ENCODE measurements around the gene SLIT3.

SLIT3 gene

DNA sequence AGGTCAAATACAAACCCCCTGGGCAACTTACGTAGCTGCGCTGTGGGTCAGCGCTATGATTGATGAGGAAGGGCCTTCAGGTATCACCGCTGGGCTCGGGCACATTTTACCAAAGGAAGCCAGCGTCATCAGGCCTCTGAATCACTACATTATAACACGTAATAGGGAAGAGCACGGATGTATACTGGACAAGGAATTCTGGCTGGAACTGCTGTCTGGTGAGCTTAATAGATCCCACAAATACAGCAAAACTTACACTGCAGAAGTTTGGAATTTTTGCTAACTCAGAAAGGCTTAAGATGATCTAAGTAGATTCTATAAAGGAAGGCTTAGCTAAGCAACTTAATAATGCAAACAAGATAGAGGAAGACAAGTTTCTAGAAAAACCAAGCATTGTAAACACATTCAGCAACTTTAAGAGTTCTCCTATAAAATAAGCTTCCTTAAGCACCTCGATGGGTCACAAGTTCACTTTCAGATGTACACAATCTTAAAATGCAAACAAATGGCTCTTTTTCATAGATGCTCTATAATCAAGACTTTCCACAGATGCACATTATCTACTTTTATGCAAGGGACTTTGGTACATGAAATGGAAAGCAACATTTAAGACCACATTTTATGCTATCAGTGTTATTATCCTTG, 361.7 kb downstream of the SLIT3 start:
- ATAC-seq (ENCODE audit: insufficient read depth, low read depth): no peak
- Histone ChIP-seq H3K36me3 (ENCODE audit: insufficient read depth, low read length) (no peaks in the 10 kb centered on the region), H3K9me3 (ENCODE audit: insufficient read depth, low read length, severe bottlenecking) (no peaks in the 10 kb centered on the region), H4K20me1 (ENCODE audit: insufficient read depth, low read length) (no peaks in the 10 kb centered on the region), H3K27ac (ENCODE audit: low read length) (no peak overlapping the region), H3K4me2 (ENCODE audit: insufficient read depth, low read length) (no peak overlapping the region), H3K4me1 (ENCODE audit: insufficient read depth, low read length) (no peaks in the 10 kb centered on the region), H3K79me2 (ENCODE audit: insufficient read depth, low read length) (no peaks in the 10 kb centered on the region), H2AFZ (ENCODE audit: low read depth, low read length) (no peak overlapping the region), H3K4me3 (ENCODE audit: low read depth in 1 of 2, low read length in 2 of 2) (no peak overlapping the region), H3K27me3 (ENCODE audit: insufficient read depth, low read length, poor library complexity) (no peaks in the 10 kb centered on the region), H3K9ac (ENCODE audit: low read depth, low read length) (no peak overlapping the region)
- DNase-seq: no peak
- TF ChIP-seq, protein P1, sequence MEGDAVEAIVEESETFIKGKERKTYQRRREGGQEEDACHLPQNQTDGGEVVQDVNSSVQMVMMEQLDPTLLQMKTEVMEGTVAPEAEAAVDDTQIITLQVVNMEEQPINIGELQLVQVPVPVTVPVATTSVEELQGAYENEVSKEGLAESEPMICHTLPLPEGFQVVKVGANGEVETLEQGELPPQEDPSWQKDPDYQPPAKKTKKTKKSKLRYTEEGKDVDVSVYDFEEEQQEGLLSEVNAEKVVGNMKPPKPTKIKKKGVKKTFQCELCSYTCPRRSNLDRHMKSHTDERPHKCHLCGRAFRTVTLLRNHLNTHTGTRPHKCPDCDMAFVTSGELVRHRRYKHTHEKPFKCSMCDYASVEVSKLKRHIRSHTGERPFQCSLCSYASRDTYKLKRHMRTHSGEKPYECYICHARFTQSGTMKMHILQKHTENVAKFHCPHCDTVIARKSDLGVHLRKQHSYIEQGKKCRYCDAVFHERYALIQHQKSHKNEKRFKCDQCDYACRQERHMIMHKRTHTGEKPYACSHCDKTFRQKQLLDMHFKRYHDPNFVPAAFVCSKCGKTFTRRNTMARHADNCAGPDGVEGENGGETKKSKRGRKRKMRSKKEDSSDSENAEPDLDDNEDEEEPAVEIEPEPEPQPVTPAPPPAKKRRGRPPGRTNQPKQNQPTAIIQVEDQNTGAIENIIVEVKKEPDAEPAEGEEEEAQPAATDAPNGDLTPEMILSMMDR (IDR thresholded peaks at IDR 0.05; ENCODE audit: borderline replicate concordance, extremely low read depth, low read length, poor library complexity, severe bottlenecking): no peak
- TF ChIP-seq EZH2 (IDR thresholded peaks at IDR 0.05; ENCODE audit: borderline replicate concordance, low read depth, low read length, severe bottlenecking): no peak

DNA sequence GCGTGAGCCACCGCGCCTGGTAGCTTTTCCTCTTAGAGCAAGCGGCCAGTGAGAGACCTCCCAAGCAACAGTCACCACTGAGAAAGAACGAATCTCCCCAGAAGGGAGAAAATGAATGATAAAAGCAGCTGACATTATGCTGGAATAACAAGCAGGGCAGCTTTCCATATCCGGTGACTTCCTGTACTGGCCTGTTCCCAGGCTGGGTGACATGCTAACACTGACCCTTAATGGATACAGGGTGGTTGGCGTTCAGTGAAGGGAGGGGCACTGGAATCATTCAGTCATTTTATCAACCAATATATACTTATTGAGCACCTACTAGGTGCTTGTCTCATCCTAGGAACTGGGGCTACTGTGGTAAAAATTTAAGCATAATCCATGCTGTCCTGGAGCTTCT, 364.4 kb downstream of the SLIT3 start:
- Histone ChIP-seq H3K4me1 (ENCODE audit: insufficient read depth, low read length) (no peaks in the 10 kb centered on the region), H3K79me2 (ENCODE audit: insufficient read depth, low read length) (no peaks in the 10 kb centered on the region), H2AFZ (ENCODE audit: low read depth, low read length) (no peak overlapping the region), H3K4me3 (ENCODE audit: low read depth in 1 of 2, low read length in 2 of 2) (no peak overlapping the region), H3K9me3 (ENCODE audit: insufficient read depth, low read length, severe bottlenecking) (no peaks in the 10 kb centered on the region), H3K9ac (ENCODE audit: low read depth, low read length) (no peak overlapping the region), H4K20me1 (ENCODE audit: insufficient read depth, low read length) (no peaks in the 10 kb centered on the region), H3K4me2 (ENCODE audit: insufficient read depth, low read length) (no peak overlapping the region), H3K27me3 (ENCODE audit: insufficient read depth, low read length, poor library complexity) (no peaks in the 10 kb centered on the region), H3K27ac (ENCODE audit: low read length) (no peak overlapping the region), H3K36me3 (ENCODE audit: insufficient read depth, low read length) (no peaks in the 10 kb centered on the region)
- DNase-seq: no peak
- TF ChIP-seq, protein P1 (IDR thresholded peaks at IDR 0.05; ENCODE audit: borderline replicate concordance, extremely low read depth, low read length, poor library complexity, severe bottlenecking): no peak
- ATAC-seq (ENCODE audit: insufficient read depth, low read depth): no peak

DNA sequence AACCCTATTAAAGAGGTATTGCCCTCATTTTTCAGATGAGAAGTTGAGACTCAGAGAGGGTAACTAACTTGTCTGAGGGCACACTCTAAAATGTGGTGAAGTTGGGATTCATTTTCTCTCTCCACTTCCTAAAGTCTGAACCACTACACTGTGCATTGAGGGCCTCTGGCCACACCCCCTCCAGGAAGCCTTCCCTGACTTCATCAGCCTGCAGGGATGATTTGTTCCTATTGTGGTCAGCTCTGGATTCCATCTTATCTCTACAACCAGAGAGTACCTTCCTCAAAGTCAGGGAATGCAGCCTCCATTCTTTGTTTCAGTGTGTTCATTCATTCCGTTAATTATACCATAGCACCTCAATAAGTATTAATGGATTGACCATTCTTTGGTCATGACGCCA, 365.8 kb downstream of the SLIT3 start:
- H3K9me3 ChIP-seq (ENCODE audit: insufficient read depth, low read length, severe bottlenecking): no peaks in the 10 kb centered on the region
- H3K27me3 ChIP-seq (ENCODE audit: insufficient read depth, low read length, poor library complexity): no peaks in the 10 kb centered on the region
- no peak for ATAC-seq (ENCODE audit: insufficient read depth, low read depth)
- H3K27ac ChIP-seq (ENCODE audit: low read length): no peak overlapping the region
- no peak for DNase-seq
- no peak overlapping the region for H3K4me2 ChIP-seq (ENCODE audit: insufficient read depth, low read length)
- H3K9ac ChIP-seq (ENCODE audit: low read depth, low read length): no peak overlapping the region
- H2AFZ ChIP-seq (ENCODE audit: low read depth, low read length): no peak overlapping the region
- no peaks in the 10 kb centered on the region for H3K36me3 ChIP-seq (ENCODE audit: insufficient read depth, low read length)
- TF ChIP-seq, protein P1 (IDR thresholded peaks at IDR 0.05; ENCODE audit: borderline replicate concordance, extremely low read depth, low read length, poor library complexity, severe bottlenecking): no peak
- no peak for TF ChIP-seq EZH2 (IDR thresholded peaks at IDR 0.05; ENCODE audit: borderline replicate concordance, low read depth, low read length, severe bottlenecking)
- H4K20me1 ChIP-seq (ENCODE audit: insufficient read depth, low read length): no peaks in the 10 kb centered on the region
- no peak overlapping the region for H3K4me3 ChIP-seq (ENCODE audit: low read depth in 1 of 2, low read length in 2 of 2)
- H3K79me2 ChIP-seq (ENCODE audit: insufficient read depth, low read length): no peaks in the 10 kb centered on the region
- no peaks in the 10 kb centered on the region for H3K4me1 ChIP-seq (ENCODE audit: insufficient read depth, low read length)

DNA sequence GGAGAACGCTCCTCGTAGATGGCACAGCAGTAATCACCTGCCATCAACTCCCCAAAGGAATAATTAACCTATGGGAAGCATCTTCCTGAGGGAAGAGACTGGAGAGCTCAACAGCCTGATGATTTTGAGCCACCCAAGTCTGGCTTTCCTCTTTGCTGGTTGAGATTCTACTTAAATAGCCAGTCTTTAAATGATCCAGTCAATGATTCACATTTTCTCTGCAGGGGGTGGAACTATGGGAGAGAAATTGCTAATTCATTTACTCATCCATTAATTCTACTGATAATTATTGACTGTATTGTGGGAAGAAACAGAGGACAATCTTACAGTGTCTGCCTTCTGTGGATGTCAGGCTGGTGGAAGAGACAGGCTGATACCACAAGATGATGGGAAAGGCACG, 366.8 kb downstream of the SLIT3 start:
- H3K4me1 ChIP-seq (ENCODE audit: insufficient read depth, low read length): no peaks in the 10 kb centered on the region
- no peak for ATAC-seq (ENCODE audit: insufficient read depth, low read depth)

More for the DNA sequence above, 366.8 kb downstream of the SLIT3 start:
- Histone ChIP-seq H3K27ac (ENCODE audit: low read length) (no peak overlapping the region), H3K9me3 (ENCODE audit: insufficient read depth, low read length, severe bottlenecking) (no peaks in the 10 kb centered on the region), H2AFZ (ENCODE audit: low read depth, low read length) (no peak overlapping the region), H3K9ac (ENCODE audit: low read depth, low read length) (no peak overlapping the region), H3K27me3 (ENCODE audit: insufficient read depth, low read length, poor library complexity) (no peaks in the 10 kb centered on the region), H4K20me1 (ENCODE audit: insufficient read depth, low read length) (no peaks in the 10 kb centered on the region), H3K79me2 (ENCODE audit: insufficient read depth, low read length) (no peaks in the 10 kb centered on the region), H3K36me3 (ENCODE audit: insufficient read depth, low read length) (no peaks in the 10 kb centered on the region), H3K4me3 (ENCODE audit: low read depth in 1 of 2, low read length in 2 of 2) (no peak overlapping the region), H3K4me2 (ENCODE audit: insufficient read depth, low read length) (no peak overlapping the region)
- TF ChIP-seq, protein P1 (IDR thresholded peaks at IDR 0.05; ENCODE audit: borderline replicate concordance, extremely low read depth, low read length, poor library complexity, severe bottlenecking): no peak
- TF ChIP-seq EZH2 (IDR thresholded peaks at IDR 0.05; ENCODE audit: borderline replicate concordance, low read depth, low read length, severe bottlenecking): no peak
- DNase-seq: no peak

All from DND-41 (cell line).